ENCODE results near the gene MSGN1. TPM values are rescaled to one million over a fixed set of nuclear protein-coding genes. Genes with fewer than 3 reads are reported as not detected.

MSGN1 gene
- total RNA-seq, 2 donors from 2014 or later: not detected

GRCh38 chr2:17839959-17840358 lies 23.7 kb downstream of the MSGN1 start:
- no peak for TF ChIP-seq POLR2A (IDR thresholded peaks at IDR 0.05)
- no peak for TF ChIP-seq CTCF (IDR thresholded peaks at IDR 0.05)
- H3K4me3 ChIP-seq: no peak overlapping the region
- H3K27ac ChIP-seq: no peak overlapping the region
- no peak for ATAC-seq
- 51 to 58% methylated on average over 2 of the region's 2 CpGs for WGBS, 2 donors
- no peaks in the 10 kb centered on the region for H3K27me3 ChIP-seq
- no peaks in the 10 kb centered on the region for H3K4me1 ChIP-seq
- H3K36me3 ChIP-seq (replicated peaks in 1 of 2; ENCODE audit: insufficient read depth in 1 of 2, low read depth in 2 of 2): no peaks in the 10 kb centered on the region
- intact Hi-C loops (cut with DNase I): no loop called here
- DNase-seq: no peak
- no peaks in the 10 kb centered on the region for H3K9me3 ChIP-seq

GRCh38 chr2:17843457-17843856 lies 27.2 kb downstream of the MSGN1 start:
- Histone ChIP-seq H3K9me3 (no peaks in the 10 kb centered on the region), H3K4me1 (no peaks in the 10 kb centered on the region), H3K27me3 (no peaks in the 10 kb centered on the region), H3K36me3 (replicated peaks in 1 of 2; ENCODE audit: insufficient read depth in 1 of 2, low read depth in 2 of 2) (no peaks in the 10 kb centered on the region), H3K4me3 (no peak overlapping the region), H3K27ac (no peak overlapping the region)
- intact Hi-C loops (cut with DNase I): no loop called here
- no peak for DNase-seq
- 73 to 91% methylated on average over 2 of the region's 2 CpGs for WGBS, 2 donors
- TF ChIP-seq POLR2A (IDR thresholded peaks at IDR 0.05) (no peak), CTCF (IDR thresholded peaks at IDR 0.05) (no peak)
- no peak for ATAC-seq

GRCh38 chr2:17845806-17846205 lies 29.5 kb downstream of the MSGN1 start:
- no peaks in the 10 kb centered on the region for H3K9me3 ChIP-seq
- H3K27me3 ChIP-seq: no peaks in the 10 kb centered on the region
- ATAC-seq: no peak
- no peak for DNase-seq
- intact Hi-C loops (cut with DNase I): no loop called here
- no peak for TF ChIP-seq CTCF (IDR thresholded peaks at IDR 0.05)
- no peak for TF ChIP-seq POLR2A (IDR thresholded peaks at IDR 0.05)
- H3K4me3 ChIP-seq: no peak overlapping the region
- H3K27ac ChIP-seq: no peak overlapping the region
- H3K36me3 ChIP-seq (replicated peaks in 1 of 2; ENCODE audit: insufficient read depth in 1 of 2, low read depth in 2 of 2): no peaks in the 10 kb centered on the region
- 77% methylated on average over 7 of the region's 7 CpGs for whole genome bisulfite sequencing, 2 donors
- H3K4me1 ChIP-seq: no peaks in the 10 kb centered on the region

GRCh38 chr2:17846676-17847075 lies 30.4 kb downstream of the MSGN1 start:
- 85 to 91% methylated on average over 3 of the region's 3 CpGs for WGBS, 2 donors
- DNase-seq: no peak
- intact Hi-C loops (cut with DNase I): no loop called here
- H3K27ac ChIP-seq: no peak overlapping the region
- no peaks in the 10 kb centered on the region for H3K9me3 ChIP-seq
- no peak for TF ChIP-seq POLR2A (IDR thresholded peaks at IDR 0.05)
- no peak for TF ChIP-seq CTCF (IDR thresholded peaks at IDR 0.05)
- no peaks in the 10 kb centered on the region for H3K36me3 ChIP-seq (replicated peaks in 1 of 2; ENCODE audit: insufficient read depth in 1 of 2, low read depth in 2 of 2)
- no peaks in the 10 kb centered on the region for H3K27me3 ChIP-seq
- ATAC-seq: no peak
- no peak overlapping the region for H3K4me3 ChIP-seq
- H3K4me1 ChIP-seq: no peaks in the 10 kb centered on the region

GRCh38 chr2:17847236-17847635 lies 31.0 kb downstream of the MSGN1 start:
- Histone ChIP-seq H3K36me3 (replicated peaks in 1 of 2; ENCODE audit: insufficient read depth in 1 of 2, low read depth in 2 of 2) (no peaks in the 10 kb centered on the region), H3K27me3 (no peaks in the 10 kb centered on the region), H3K9me3 (no peaks in the 10 kb centered on the region), H3K4me3 (no peak overlapping the region), H3K4me1 (no peaks in the 10 kb centered on the region), H3K27ac (no peak overlapping the region)
- intact Hi-C loops (cut with DNase I): no loop called here
- no peak for DNase-seq
- TF ChIP-seq CTCF (IDR thresholded peaks at IDR 0.05) (no peak), POLR2A (IDR thresholded peaks at IDR 0.05) (no peak)
- ATAC-seq: no peak
- WGBS, 2 donors: 79 to 81% methylated on average over 2 of the region's 2 CpGs

Measured in body of pancreas (tissue), 4 donors.